Right atrium auricular region (tissue), 2 donors: ENCODE data around the gene FRMD1. TPM values are rescaled to one million over a fixed set of nuclear protein-coding genes. Genes with fewer than 3 reads are reported as not detected.

Experiments used
- DNase-seq: peaks from one replicate; pipeline ENCODE4 v3.0.0-alpha.2; 2019; ENCODE audit warnings: low spot score
- H3K27ac ChIP-seq, 2 donors: fragments of 200-600 bp; sonication (generic); 1 replicate in 1 of 2; 2 replicates in 1 of 2; pipeline ENCODE4 v1.5.1; 2016 to 2019
- H3K27me3 ChIP-seq, 2 donors: fragments of 200-600 bp; sonication (generic); one replicate each; pipeline versions ENCODE4 v1.5.1 to v1.6.0; 2017 to 2019
- H3K36me3 ChIP-seq: fragments of 200-600 bp; sonication (generic); one replicate; pipeline ENCODE4 v1.5.1; 2016
- H3K4me1 ChIP-seq, 2 donors: fragments of 200-600 bp; sonication (generic); one replicate each; pipeline versions ENCODE4 v1.5.1 to v1.6.0; 2017 to 2019
- H3K4me3 ChIP-seq, 2 donors: fragments of 200-600 bp; sonication (generic); 1 replicate in 1 of 2; 2 replicates in 1 of 2; pipeline ENCODE4 v1.5.1; 2017 to 2019; ENCODE audit warnings: mild to moderate bottlenecking in 1 of 2, moderate library complexity in 1 of 2
- H3K9me3 ChIP-seq, 2 donors: fragments of 200-600 bp; sonication (generic); one replicate each; pipeline ENCODE4 v1.5.1; 2019
- total RNA-seq, 2 donors: library from RNA; depleted of rRNA; stranded (reverse); fragments of >200 nt; gene quantifications; one replicate each; pipeline ENCODE4 v1.1.0, GENCODE V29; 2016
- TF ChIP-seq, protein P1 (sequence below), 2 donors: fragments of 200-600 bp; sonication (generic); IDR thresholded peaks; one replicate each; pipeline ENCODE4 v1.5.1; 2019; ENCODE audit warnings: antibody characterized with exemption in 2 of 2

The FRMD1 gene
- total RNA-seq, 2 donors from 2014 or later = 0.08 TPM; not detected in 1

DNA sequence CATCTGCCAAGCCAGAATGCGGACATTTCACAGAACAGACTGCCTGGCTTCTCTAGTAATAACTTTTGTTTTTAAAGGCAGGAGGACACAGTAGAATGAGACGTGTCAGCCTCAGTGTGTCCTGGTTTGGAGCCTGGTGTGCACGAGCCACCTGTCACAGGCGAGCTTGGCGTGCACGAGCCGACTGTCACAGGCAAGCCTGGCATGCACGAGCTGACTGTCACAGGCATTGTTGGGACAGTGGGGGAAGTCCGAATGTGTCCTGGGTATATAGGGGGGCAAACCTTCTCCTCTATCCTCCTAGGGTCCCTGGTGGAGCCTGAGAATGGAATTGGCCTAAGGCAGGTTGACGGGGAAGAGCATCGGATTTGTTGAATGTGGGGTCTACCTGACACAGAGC lies 74.1 kb downstream of the FRMD1 start:
- DNase-seq = no peak

DNA sequence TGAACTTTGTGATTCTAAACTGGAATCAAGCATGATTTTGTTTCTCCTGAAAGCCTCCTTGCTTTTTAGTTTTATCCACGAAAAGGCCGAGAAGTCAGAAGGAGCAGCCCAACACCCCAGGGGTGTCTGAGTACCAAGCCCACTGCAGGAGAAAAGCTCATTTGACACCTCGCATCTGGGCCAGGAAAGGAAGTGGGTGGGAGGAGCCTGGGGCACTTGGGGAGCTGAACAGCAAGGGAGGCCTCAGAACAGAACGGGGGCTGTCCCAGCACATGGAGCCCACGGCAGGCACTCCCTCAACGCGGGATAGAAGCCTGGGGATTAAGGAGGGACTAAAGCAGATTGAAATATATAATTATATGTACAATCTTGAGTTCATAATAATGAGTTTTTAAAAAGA lies 75.0 kb downstream of the FRMD1 start:
- Histone ChIP-seq H3K36me3 (no peaks in the 10 kb centered on the region), H3K9me3 (peaks cover 0 to 8% of the 10 kb centered on the region in 2 donors), H3K4me1 (no peaks in the 10 kb centered on the region), H3K27ac (peak overlapping the region in 1 of 2 donors; percentile 1), H3K27me3 (no peaks in the 10 kb centered on the region), H3K4me3 (no peak overlapping the region)
- TF ChIP-seq, protein P1, sequence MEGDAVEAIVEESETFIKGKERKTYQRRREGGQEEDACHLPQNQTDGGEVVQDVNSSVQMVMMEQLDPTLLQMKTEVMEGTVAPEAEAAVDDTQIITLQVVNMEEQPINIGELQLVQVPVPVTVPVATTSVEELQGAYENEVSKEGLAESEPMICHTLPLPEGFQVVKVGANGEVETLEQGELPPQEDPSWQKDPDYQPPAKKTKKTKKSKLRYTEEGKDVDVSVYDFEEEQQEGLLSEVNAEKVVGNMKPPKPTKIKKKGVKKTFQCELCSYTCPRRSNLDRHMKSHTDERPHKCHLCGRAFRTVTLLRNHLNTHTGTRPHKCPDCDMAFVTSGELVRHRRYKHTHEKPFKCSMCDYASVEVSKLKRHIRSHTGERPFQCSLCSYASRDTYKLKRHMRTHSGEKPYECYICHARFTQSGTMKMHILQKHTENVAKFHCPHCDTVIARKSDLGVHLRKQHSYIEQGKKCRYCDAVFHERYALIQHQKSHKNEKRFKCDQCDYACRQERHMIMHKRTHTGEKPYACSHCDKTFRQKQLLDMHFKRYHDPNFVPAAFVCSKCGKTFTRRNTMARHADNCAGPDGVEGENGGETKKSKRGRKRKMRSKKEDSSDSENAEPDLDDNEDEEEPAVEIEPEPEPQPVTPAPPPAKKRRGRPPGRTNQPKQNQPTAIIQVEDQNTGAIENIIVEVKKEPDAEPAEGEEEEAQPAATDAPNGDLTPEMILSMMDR (IDR thresholded peaks at IDR 0.05) = no peak
- no peak for DNase-seq

More for the DNA sequence above, 74.1 kb downstream of the FRMD1 start:
- Histone ChIP-seq H3K9me3 (peaks cover 0 to 8% of the 10 kb centered on the region in 2 donors), H3K4me3 (no peak overlapping the region), H3K27me3 (no peaks in the 10 kb centered on the region), H3K27ac (no peak overlapping the region), H3K36me3 (no peaks in the 10 kb centered on the region), H3K4me1 (no peaks in the 10 kb centered on the region)
- TF ChIP-seq, protein P1 (IDR thresholded peaks at IDR 0.05) = no peak

Other genes starting within 250 kb of the FRMD1 start
- gene KIF25, start 81.5 kb downstream of the FRMD1 start, total RNA-seq = not detected
- gene DACT2, start 240.6 kb upstream of the FRMD1 start, total RNA-seq = 1 to 10 TPM; 1.5 to 2.0 TPM